Gastrocnemius medialis (tissue), 4 donors: ENCODE measurements around the gene TRAM2. TPM values are rescaled to one million over a fixed set of nuclear protein-coding genes. Genes with fewer than 3 reads are reported as not detected.

ENCODE experiments used
- ATAC-seq, 2 donors: fragments of 150-250 bp; one replicate each; pipeline ENCODE4 v1.9.1; 2016
- DNase-seq, 2 donors: peaks; one replicate each; pipeline ENCODE4 v3.0.0-alpha.2; 2019
- H3K27ac ChIP-seq, 4 donors: fragments of 200-600 bp; sonication (generic); 1 replicate in 1 of 4; 2 replicates in 3 of 4; pipeline ENCODE4 v1.5.1; 2016 to 2018; ENCODE audit warnings: mild to moderate bottlenecking in 2 of 4, moderate library complexity in 1 of 4
- H3K27me3 ChIP-seq, 3 donors: fragments of 200-600 bp; sonication (generic) in 2 of 3; 1 replicate in 1 of 3; 2 replicates in 2 of 3; pipeline versions ENCODE4 v1.5.1 to v1.6.0; 2016 to 2019; ENCODE audit warnings: mild to moderate bottlenecking in 1 of 3, moderate library complexity in 1 of 3
- H3K36me3 ChIP-seq, 2 donors: fragments of 200-600 bp; sonication (generic) in 1 of 2; one replicate each; pipeline ENCODE4 v1.5.1; 2017 to 2018
- H3K4me1 ChIP-seq, 2 donors: fragments of 200-600 bp; sonication (generic) in 1 of 2; one replicate each; pipeline ENCODE4 v1.5.1; 2016 to 2017; ENCODE audit warnings: mild to moderate bottlenecking in 2 of 2
- H3K4me3 ChIP-seq, 4 donors: fragments of 200-600 bp; sonication (generic) in 3 of 4; 1 replicate in 1 of 4; 2 replicates in 3 of 4; pipeline ENCODE4 v1.5.1; 2016 to 2019; ENCODE audit warnings: mild to moderate bottlenecking in 2 of 4
- H3K9me3 ChIP-seq, 3 donors: fragments of 200-600 bp; sonication (generic) in 2 of 3; 1 replicate in 1 of 3; 2 replicates in 2 of 3; pipeline ENCODE4 v1.5.1; 2016 to 2019
- CTCF ChIP-seq, 5 experiments: fragments of 450-650 bp in 3 of 5; fragments of 200-600 bp in 2 of 5; sonication (generic) in 2 of 5; IDR thresholded peaks in 4 of 5; conservative IDR thresholded peaks in 1 of 5; 1 replicate in 4 of 5; 2 replicates in 1 of 5; pipeline ENCODE4 v1.5.1; 2016 to 2019; ENCODE audit warnings: antibody characterized with exemption in 5 of 5, mild to moderate bottlenecking in 3 of 5, moderate library complexity in 3 of 5
- POLR2A ChIP-seq, 2 donors: fragments of 450-650 bp; IDR thresholded peaks; one replicate each; pipeline ENCODE4 v1.6.1; 2017; ENCODE audit warnings: antibody characterized with exemption in 2 of 2, mild to moderate bottlenecking in 2 of 2, moderate library complexity in 2 of 2
- in situ Hi-C, 4 donors: fragments of 200-750 bp; cut with MboI; loops; one replicate each; pipeline versions ENCODE4 v1.15.0 to v1.8.0; 2017; ENCODE audit warnings: low sequenced_read_pairs in 4 of 4
- intact Hi-C: fragments of 100-400 bp; cut with DNase I; formaldehyde crosslinking; loops from one replicate; pipeline ENCODE4 v1.15.1; 2023; ENCODE audit warnings: low total_unique reads
- total RNA-seq, 4 donors: library from RNA; depleted of rRNA; stranded (reverse); fragments of >200 nt; gene quantifications; one replicate each; pipeline versions ENCODE4 v1.1.0 to v1.2.3, GENCODE V29; 2016

The TRAM2 gene
- total RNA-seq, 4 donors from 2014 or later = 2.4 to 4.5 (median 3.6) TPM

- DNase-seq (peak; percentile 23 to 66), ATAC-seq (peak; percentile 69 to 85)
- in situ Hi-C loops (no loop called here), intact Hi-C loops (loop anchor here (2.0 kb wide), 1 partner anchor 44 kb away; no protein-coding TSS in a partner anchor)
- Histone ChIP-seq H3K4me1 (peaks cover 34 to 41% of the 10 kb centered on the region in 2 donors), H3K4me3 (no peak overlapping the region), H3K27ac (peak overlapping the region; percentile 46 to 64 (median 48)), H3K36me3 (no peaks in the 10 kb centered on the region), H3K27me3 (no peaks in the 10 kb centered on the region), H3K9me3 (no peaks in the 10 kb centered on the region)
- no peak for TF ChIP-seq POLR2A (IDR thresholded peaks at IDR 0.05)
- TF ChIP-seq CTCF (IDR thresholded peaks at IDR 0.05 in 4 of 5, conservative IDR thresholded peaks at IDR 0.05 in 1 of 5) = no peak
These were observed 10.0 kb downstream of the TRAM2 start for GRCh38 chr6:52566853-52567279.

- peaks cover 34 to 41% of the 10 kb centered on the region in 2 donors for H3K4me1 ChIP-seq
- in situ Hi-C loops = no loop called here
These were observed 10.7 kb downstream of the TRAM2 start for GRCh38 chr6:52566201-52566600.

GRCh38 chr6:52564856-52565255 is 12.0 kb downstream of the TRAM2 start:
- no peak overlapping the region for H3K4me3 ChIP-seq
- in situ Hi-C loops = no loop called here
- DNase-seq = no peak
- H3K27ac ChIP-seq = no peak overlapping the region
- intact Hi-C loops = no loop called here
- H3K27me3 ChIP-seq = no peaks in the 10 kb centered on the region
- no peaks in the 10 kb centered on the region for H3K36me3 ChIP-seq
- peaks cover 24 to 33% of the 10 kb centered on the region in 2 donors for H3K4me1 ChIP-seq
- ATAC-seq = no peak
- H3K9me3 ChIP-seq = no peaks in the 10 kb centered on the region
- TF ChIP-seq POLR2A (IDR thresholded peaks at IDR 0.05) (no peak), CTCF (IDR thresholded peaks at IDR 0.05 in 4 of 5, conservative IDR thresholded peaks at IDR 0.05 in 1 of 5) (no peak)

More at GRCh38 chr6:52566201-52566600, 10.7 kb downstream of the TRAM2 start:
- DNase-seq = no peak
- H3K4me3 ChIP-seq = no peak overlapping the region
- no peak for TF ChIP-seq POLR2A (IDR thresholded peaks at IDR 0.05)
- TF ChIP-seq CTCF (IDR thresholded peaks at IDR 0.05 in 4 of 5, conservative IDR thresholded peaks at IDR 0.05 in 1 of 5) = no peak
- H3K27ac ChIP-seq = peak overlapping the region in 3 of 4 donors; percentile 48 to 64 (median 49)
- no peaks in the 10 kb centered on the region for H3K36me3 ChIP-seq
- ATAC-seq = no peak
- intact Hi-C loops = loop anchor here (2.0 kb wide), 1 partner anchor 43 kb away; no protein-coding TSS in a partner anchor
- no peaks in the 10 kb centered on the region for H3K9me3 ChIP-seq
- no peaks in the 10 kb centered on the region for H3K27me3 ChIP-seq

- H3K36me3 ChIP-seq = no peaks in the 10 kb centered on the region
- no peaks in the 10 kb centered on the region for H3K9me3 ChIP-seq
- DNase-seq (no peak), ATAC-seq (no peak)
- peaks cover 22 to 26% of the 10 kb centered on the region in 2 donors for H3K4me1 ChIP-seq
- intact Hi-C loops = no loop called here
- H3K27ac ChIP-seq = no peak overlapping the region
- H3K4me3 ChIP-seq = no peak overlapping the region
- in situ Hi-C loops = no loop called here
- no peaks in the 10 kb centered on the region for H3K27me3 ChIP-seq
- no peak for TF ChIP-seq CTCF (IDR thresholded peaks at IDR 0.05 in 4 of 5, conservative IDR thresholded peaks at IDR 0.05 in 1 of 5)
- TF ChIP-seq POLR2A (IDR thresholded peaks at IDR 0.05) = no peak
These were observed 13.9 kb downstream of the TRAM2 start for GRCh38 chr6:52562911-52563310.

GRCh38 chr6:52560462-52560861 is 16.4 kb downstream of the TRAM2 start:
- Histone ChIP-seq H3K4me1 (peaks cover 4 to 7% of the 10 kb centered on the region in 2 donors), H3K4me3 (no peak overlapping the region), H3K27me3 (no peaks in the 10 kb centered on the region), H3K36me3 (no peaks in the 10 kb centered on the region), H3K27ac (no peak overlapping the region), H3K9me3 (no peaks in the 10 kb centered on the region)
- in situ Hi-C loops = no loop called here
- TF ChIP-seq CTCF (IDR thresholded peaks at IDR 0.05 in 4 of 5, conservative IDR thresholded peaks at IDR 0.05 in 1 of 5) (no peak), POLR2A (IDR thresholded peaks at IDR 0.05) (no peak)
- ATAC-seq (no peak), DNase-seq (no peak)
- intact Hi-C loops = no loop called here
